Measurements from ENCODE around the gene BRD4.

The BRD4 gene

DNA sequence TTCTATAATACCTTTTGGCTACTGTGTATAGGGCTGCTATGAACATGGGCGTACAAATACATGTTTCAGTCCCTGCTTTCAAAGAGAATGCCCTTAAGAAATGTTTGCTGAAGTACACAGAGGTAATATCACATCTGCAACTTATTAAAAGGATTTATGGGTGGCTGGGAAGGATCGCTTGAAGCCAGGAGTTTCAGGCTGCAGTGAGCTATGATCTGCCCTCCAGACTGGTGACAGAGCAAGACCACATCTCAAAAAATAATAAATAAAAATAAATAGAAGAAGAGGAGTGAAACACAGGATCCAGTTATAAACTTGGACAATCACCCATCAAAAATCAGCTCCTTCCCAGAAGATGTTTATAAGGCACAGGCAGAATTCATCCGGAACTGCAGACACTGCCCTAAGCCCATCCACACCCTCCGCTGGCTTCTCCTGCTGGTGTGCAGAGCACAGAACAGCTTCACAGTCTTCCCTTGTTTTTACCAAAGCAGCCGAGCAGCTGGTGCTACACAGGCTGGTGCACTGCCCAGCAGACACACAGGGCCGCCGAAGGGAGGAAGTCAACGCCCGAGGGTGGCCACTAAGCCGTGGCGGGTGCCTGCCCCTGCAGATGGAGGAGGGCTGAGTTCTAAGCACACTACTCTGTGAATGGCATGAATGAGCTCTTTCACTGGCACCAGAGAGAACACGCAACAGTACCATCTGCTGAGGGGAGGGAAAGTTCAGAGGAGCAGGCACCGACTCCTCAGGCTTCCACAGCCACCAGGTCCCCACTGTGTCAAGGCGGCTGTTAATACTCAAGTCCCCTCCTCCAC is 44.0 kb downstream of the BRD4 start:
- DNase-seq: no peak

DNA sequence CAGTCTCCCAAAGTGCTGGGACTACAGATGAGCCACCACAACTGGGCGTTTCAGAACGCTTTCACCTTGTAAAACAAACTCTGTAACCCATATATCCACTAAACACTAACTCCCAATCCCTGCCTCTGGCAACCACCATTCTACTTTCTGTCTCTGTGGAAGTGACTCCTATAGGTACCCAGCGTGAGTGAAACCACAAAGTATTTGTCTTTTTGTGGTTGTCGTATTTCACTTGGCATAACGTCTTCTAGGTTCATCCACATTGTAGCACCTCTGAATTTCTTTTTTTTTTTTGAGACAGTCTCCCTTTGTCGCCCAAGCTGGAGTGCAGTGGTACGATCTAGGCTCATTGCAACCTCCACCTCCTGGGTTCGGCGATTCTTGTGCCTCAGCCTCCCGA is 44.8 kb downstream of the BRD4 start:
- no peak for DNase-seq

DNA sequence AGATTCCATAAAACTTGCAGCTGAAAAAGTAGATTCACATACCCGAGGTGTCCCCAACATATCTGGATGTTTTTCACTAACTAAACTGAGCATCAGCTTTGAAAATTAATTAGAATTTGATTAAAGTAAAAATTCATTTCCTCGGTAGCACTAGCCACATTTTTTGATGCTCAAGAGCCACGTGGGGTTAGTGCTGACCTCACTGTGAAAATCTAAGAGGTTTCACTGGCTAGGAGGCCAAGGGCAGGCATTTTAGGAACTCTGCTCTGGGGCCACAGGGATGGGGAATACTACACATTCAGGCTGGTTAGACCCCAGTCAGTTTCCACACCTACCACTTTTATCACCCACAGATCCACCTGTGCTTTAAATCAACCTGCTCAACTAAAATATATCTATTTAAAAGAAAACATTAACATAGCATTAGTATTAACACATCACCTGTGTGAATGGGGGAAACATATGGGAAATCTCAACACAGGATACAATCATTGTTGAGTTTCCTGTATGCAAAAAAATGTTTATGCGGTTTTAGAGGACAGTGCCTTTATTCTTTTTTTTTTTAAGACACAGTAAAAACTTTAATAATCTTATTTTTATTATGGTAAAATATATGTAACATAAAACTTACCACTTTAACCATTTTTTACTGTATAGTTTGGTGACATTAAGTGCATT is 45.5 kb downstream of the BRD4 start:
- no peak for DNase-seq

DNA sequence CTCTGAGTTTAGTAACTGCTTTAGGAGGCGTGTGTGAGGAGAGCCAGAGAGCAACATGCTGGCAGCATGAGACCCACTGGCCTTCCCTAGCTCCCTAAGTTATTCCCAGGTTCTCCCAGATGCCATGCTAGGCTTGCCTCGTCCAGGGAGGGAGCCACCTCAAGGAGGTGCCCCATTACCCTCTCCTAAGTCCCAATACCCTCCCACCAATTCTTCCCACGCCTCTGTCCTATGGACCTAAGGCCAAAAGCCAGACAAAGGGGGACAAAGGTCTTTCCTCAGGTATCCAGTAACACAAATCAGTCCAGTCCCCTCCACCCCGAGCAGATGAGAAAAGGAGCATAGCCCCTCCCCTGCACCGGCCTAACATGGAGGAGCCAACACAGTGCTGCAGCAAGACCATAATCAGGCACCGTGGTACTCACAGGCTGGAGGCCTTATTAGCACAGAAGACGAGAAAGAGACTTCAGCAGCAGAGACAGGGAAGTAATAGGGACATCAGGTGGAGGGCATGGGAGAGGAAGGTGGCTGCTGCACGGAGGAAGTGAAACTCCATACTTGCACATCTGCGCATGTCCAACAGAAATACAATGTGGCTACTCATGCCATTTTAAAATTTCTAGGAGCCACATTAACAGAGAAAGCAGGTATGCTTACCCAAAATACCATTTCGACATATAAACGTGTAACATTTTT is 46.3 kb downstream of the BRD4 start:
- no peak for DNase-seq

GRCh38 chr19:15284896-15285295 is 47.4 kb downstream of the BRD4 start:
- no peak for DNase-seq

- DNase-seq: no peak
Observed at GRCh38 chr19:15284091-15284490, 48.2 kb downstream of the BRD4 start.

DNA sequence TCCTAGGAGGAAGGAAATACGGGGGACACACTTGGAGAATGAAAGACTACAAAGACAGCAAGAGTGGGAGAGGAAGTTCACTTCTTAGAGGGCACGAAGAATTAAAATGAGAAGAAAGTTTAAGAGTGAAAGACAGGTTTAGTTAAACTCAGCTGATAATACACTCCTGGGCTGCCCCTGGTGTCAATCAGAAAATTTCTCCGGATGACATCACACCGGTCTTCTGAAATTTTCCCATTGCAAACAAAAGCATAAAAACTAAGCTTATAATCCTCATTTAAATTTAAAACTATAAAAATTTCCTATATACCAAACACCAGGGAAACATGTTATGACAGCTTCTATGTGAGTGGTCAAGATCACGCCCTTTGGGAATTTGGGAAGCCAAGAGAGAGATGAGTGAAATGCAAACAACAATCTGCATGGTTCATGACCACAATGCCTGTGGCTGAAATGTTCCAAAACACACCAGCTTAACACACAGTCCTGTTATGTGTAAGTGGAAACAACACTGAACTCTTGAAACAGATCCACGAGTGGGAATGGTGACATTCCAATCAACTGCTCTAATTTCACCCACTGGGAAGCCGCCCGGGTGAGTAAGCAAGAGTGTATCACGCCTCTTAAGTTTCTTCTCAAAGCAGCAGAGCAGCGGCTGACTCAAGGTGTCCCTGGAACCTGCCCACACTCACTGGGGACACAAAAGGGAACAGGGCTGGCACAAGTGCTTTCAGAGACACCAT is 49.0 kb downstream of the BRD4 start:
- DNase-seq: no peak

DNA sequence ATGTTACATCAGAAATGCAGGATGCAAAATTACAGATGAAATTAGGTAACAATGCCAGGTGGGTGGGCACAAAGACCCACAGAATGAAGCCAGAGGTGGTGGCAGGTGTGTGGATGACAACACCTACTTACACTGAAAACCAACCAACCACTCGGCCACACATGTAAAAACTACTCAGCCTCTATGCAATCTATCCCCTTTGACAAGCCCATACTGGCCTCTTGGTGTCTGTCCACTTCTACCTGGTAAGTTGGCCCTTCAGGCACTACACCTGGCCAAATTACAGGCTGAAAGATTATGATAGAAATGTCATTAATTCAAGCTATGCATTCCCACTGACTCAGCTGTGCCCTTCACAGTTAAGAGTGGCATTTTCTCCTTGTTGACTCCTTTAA is 50.0 kb downstream of the BRD4 start:
- DNase-seq: no peak

DNA sequence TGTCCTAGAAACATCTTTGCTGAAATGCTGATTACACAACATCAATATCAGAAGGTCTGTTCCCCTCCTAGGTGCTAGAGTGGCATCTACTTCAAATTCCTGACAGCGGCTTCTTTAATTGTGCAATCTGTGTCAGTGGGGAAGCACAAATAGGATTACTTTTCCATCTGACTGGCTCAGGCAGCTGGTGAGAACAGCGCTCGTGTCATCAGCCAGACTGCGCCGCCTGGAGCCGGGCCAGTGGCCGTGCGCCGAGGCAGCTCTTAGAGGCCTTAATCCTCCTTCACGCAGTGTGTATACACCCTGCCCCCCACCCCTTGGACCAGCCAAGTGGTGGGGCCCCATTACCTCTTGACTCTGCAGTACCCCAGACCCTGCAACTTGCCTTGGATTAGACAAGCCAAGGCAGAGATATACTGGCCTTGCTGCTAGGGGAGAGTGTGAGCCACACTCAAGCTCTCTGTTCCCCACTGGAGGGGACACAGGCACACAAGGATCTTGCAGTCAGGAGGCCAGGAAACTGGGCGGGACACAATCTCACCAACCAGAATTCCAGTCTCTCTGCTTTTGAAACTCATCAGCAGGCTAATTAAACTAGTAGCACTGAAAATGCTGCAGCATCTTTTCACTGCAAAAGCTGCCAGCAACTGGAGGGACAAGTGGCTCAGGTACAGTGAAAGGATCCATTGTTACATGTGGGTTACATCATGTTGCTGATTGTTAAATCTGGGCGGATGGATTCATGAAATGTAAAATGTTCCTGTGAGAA is 51.2 kb downstream of the BRD4 start:
- no peak for DNase-seq

- no peak for DNase-seq
Observed at GRCh38 chr19:15280048-15280725, 52.2 kb downstream of the BRD4 start.

DNA sequence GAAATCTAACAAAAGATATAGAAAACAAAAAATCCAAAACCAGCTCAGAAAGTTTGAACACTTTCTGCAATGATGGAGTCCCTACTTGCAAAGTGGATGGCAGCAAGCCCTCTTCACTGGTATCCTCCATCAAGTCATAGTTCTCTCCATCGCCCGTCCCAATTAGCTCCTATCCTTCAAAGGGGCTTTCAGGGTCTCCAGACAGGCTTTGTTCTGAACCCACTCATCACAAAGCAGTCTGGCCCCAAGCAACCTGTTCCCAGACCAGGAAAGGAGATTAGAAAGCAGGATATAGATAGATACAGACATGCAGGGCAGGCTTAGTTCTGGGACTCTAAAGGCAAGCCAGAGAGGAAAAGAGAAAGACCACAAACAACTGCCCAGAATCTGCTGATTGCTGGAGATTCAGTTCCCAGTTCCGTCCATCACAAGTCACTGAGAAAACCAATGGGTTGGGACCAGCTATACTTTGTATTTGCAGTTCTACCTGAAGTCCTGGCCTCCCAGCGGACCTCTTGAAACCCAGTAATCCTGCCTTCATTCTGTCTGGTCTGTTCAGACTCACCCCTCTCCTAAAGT is 52.9 kb downstream of the BRD4 start:
- no peak for DNase-seq

GRCh38 chr19:15276620-15277215 is 55.6 kb downstream of the BRD4 start:
- DNase-seq: no peak

- no peak for DNase-seq
Observed at GRCh38 chr19:15274477-15274876, 57.9 kb downstream of the BRD4 start.

DNA sequence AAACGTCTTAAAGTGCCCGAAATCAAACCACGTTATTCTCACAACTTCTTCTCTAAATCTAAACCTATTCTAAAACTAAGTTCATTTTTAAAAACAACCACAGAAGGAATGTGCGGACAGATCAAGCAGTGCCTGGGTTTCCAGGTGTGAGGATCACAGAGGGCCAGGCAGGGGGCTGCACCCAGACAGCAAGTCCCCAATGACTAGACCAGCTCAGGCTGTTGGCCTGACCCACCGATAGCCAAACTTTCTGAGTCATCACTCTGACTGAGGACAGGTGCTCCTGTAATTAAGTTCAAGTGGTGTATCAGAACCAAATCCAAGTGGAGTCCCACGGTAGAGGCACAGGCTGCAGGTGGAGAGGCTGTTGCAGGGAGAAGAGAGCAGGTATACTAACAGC is 62.5 kb downstream of the BRD4 start:
- no peak for DNase-seq

DNA sequence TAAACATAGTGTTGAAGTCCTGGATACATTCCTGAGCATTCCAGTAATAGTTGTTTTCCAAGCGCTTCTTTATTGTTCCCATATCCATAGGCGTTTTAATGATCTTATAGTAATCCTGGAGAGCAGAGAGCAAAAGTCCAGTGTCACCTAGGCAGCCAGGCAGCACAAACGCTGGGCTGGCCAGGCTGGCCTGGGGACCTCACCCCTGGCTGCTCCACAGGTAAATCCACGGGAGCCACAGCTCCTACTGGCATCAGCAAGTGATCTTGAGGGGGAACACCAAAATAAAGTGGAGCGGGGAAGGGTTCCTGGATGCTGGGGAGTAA is 63.4 kb downstream of the BRD4 start:
- no peak for DNase-seq

- no peak for DNase-seq
Observed at GRCh38 chr19:15268192-15268927, 64.0 kb downstream of the BRD4 start.

- no peak for DNase-seq
Observed at GRCh38 chr19:15266683-15267082, 65.7 kb downstream of the BRD4 start.

- no peak for DNase-seq
Observed at GRCh38 chr19:15265850-15266248, 66.5 kb downstream of the BRD4 start.

DNA sequence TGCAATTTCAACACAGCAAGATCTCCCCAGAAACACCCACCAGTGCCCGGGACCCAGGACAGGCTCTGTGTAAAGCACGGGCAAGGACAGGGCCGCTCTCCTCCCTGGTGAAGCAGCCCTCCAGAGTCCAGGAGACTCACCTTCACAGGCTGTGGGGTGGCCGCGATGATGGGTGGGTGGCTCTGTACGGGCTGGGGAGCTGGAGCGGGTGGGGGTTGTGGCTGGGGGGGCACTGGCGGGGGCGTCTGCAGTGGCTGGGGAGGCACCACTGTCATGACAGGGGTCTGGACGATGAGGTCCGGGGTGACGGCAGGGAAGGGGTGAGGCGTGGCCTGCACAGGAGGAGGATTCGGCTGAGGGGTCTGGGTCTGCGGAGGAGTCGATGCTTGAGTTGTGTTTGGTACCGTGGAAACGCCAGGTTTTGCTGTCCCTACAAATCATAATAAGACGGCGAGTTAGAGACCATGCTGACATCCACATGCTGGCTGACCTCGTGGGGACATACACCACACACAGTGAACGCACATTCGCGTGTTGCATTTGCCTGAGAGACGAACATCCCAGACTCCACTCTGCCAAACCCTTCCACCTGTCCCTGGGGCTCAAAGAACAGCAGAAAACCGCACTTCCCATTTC is 67.0 kb downstream of the BRD4 start:
- DNase-seq: no peak

GRCh38 chr19:15264933-15265206 is 67.5 kb downstream of the BRD4 start:
- DNase-seq: no peak

All from activated CD4-positive, alpha-beta T cell treated with anti-CD3 and anti-CD28 coated beads for 1 hour (primary cell).